Measurements from ENCODE around the gene CDKN2B-AS1. TPM values are rescaled to one million over a fixed set of nuclear protein-coding genes. Genes with fewer than 3 reads are reported as not detected.

Gene CDKN2B-AS1
- 1.3 and 1.8 TPM in 2 replicates for total RNA-seq

GRCh38 chr9:21994556-21995005 is at the start of gene CDKN2B-AS1:
TSS of gene CDKN2B-AS1 (plus strand) at chr9:21994791.

GRCh38 chr9:21993893-21994555 is 567 bp upstream of the CDKN2B-AS1 start, which contains the start of gene CDKN2A:
TSS of gene CDKN2A (minus strand) at chr9:21994392.

GRCh38 chr9:22008717-22009505 is 14.3 kb downstream of the CDKN2B-AS1 start, which contains the start of gene CDKN2B:
TSS of gene CDKN2B (minus strand) at chr9:22009305. CDS start at chr9:22008953, 352 bp downstream.

Other genes starting within 250 kb of the CDKN2B-AS1 start
- 28.9 and 42.2 TPM in 2 replicates for gene MTAP, start 192.2 kb upstream of the CDKN2B-AS1 start, total RNA-seq
- gene CDKN2A, start 399 bp upstream of the CDKN2B-AS1 start, total RNA-seq, result 6.6 and 19.3 TPM in 2 replicates
- 6.0 and 52.4 TPM in 2 replicates for gene CDKN2B, start 14.5 kb downstream of the CDKN2B-AS1 start, total RNA-seq

All from smooth muscle cell of the pulmonary artery (primary cell).